Activated naive CD8-positive, alpha-beta T cell treated with anti-CD3 and anti-CD28 coated beads, Interleukin-2, amount 50 U/mL, for 24 hours (primary cell): ENCODE measurements around the gene IGFBP7.

Source experiments
- ATAC-seq: fragments of 150-1000 bp; cut with Tn5 transposase; one replicate; pipeline ENCODE4 v1.10.0; 2021
- DNase-seq: peaks from one replicate; pipeline ENCODE4 v3.0.0; 2021
- H3K27ac Mint-ChIP-seq: one replicate; pipeline ENCODE4 v1.8.0; 2021; ENCODE audit warnings: mild to moderate bottlenecking, mixed read lengths
- H3K27me3 Mint-ChIP-seq: one replicate; pipeline ENCODE4 v1.8.0; 2021; ENCODE audit warnings: mixed read lengths
- H3K36me3 Mint-ChIP-seq: one replicate; pipeline ENCODE4 v1.8.0; 2021; ENCODE audit warnings: low read depth, mixed read lengths
- H3K4me1 Mint-ChIP-seq: one replicate; pipeline ENCODE4 v1.8.0; 2021; ENCODE audit warnings: mixed read lengths
- H3K4me3 Mint-ChIP-seq: one replicate; pipeline ENCODE4 v1.8.0; 2021; ENCODE audit warnings: mild to moderate bottlenecking, moderate library complexity, mixed read lengths
- H3K9me3 Mint-ChIP-seq: one replicate; pipeline ENCODE4 v1.8.0; 2021; ENCODE audit warnings: mixed read lengths

The IGFBP7 gene

GRCh38 chr4:57114973-57115372 lies 4.8 kb upstream of the IGFBP7 start:
- no peak for DNase-seq
- H3K27ac Mint-ChIP-seq = no peak overlapping the region
- H3K27me3 Mint-ChIP-seq = peaks cover 40% of the 10 kb centered on the region
- H3K4me1 Mint-ChIP-seq = peaks cover 10% of the 10 kb centered on the region
- no peak overlapping the region for H3K4me3 Mint-ChIP-seq
- H3K9me3 Mint-ChIP-seq = no peaks in the 10 kb centered on the region
- H3K36me3 Mint-ChIP-seq = no peaks in the 10 kb centered on the region
- no peak for ATAC-seq

DNA sequence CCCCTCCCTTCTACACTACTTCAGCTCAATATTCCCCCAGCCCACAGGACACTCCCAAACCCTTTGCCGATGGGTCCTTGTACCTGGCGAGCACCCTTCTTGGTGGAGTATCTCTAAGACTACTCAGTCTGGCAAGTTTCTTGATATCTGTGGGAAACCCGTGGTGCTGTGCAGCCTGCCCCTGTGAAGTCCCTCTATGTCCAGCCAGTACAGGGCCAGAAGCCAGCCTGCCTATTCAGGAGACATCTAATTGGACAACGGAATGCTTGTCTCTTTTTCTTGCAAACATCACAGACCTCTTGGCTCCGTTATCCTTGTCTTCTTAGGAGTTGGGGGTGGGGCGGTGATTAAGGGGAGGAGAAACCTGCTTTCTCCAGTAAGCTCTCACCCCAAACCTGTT lies 3.7 kb upstream of the IGFBP7 start:
- no peak overlapping the region for H3K27ac Mint-ChIP-seq
- H3K4me3 Mint-ChIP-seq = no peak overlapping the region
- no peaks in the 10 kb centered on the region for H3K36me3 Mint-ChIP-seq
- H3K27me3 Mint-ChIP-seq = peaks cover 45% of the 10 kb centered on the region
- peaks cover 12% of the 10 kb centered on the region for H3K4me1 Mint-ChIP-seq
- ATAC-seq (no peak), DNase-seq (no peak)
- no peaks in the 10 kb centered on the region for H3K9me3 Mint-ChIP-seq

DNA sequence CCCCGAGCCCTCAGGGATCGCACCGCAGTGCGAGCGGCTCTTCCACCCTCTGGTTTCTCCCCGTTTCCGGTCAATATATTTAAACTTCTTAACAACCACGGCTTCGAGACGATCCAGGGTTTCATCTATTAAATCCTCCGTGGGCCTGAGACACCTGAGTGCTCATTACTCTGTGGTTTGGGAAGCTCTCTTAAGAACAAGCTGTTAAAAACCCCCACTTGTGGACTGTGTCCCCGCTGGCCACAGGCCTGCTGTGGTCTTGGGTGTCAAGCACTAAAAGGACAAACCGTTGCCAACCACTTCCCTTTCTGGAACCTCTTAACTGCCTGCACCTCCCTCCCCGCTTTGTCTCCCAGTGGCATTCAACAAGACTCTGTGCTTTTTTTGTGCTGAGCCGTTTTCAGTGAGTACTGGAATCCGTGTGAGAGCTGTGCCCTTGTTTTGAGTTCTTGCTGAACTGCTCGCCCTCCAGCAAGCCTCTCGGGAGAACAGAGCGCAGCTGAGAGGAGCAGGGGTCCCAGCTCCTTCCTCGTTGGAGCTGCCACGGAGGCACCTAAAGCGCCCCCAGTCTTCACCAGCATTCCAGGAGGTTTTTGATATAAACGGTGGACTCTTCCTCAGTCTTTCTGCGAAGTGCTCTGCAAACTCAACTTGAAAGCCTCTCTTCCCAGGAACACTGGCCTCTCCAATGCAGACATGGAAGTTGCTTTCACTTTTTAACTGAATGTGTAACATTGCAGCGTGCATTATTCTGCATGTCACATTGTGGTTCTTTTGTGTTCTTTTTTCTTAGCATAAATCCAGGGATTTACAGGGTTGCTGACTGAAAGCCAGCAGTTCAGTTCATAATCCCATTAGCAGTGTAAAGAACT lies 691 bp upstream of the IGFBP7 start:
- no peaks in the 10 kb centered on the region for H3K9me3 Mint-ChIP-seq
- H3K36me3 Mint-ChIP-seq = no peaks in the 10 kb centered on the region
- H3K4me1 Mint-ChIP-seq = peaks cover 12% of the 10 kb centered on the region
- H3K4me3 Mint-ChIP-seq = peak overlapping the region; percentile 77
- peaks cover 64% of the 10 kb centered on the region for H3K27me3 Mint-ChIP-seq
- peak overlapping the region; percentile 62 for H3K27ac Mint-ChIP-seq
- ATAC-seq (peak; percentile 9), DNase-seq (peak; percentile 3)

DNA sequence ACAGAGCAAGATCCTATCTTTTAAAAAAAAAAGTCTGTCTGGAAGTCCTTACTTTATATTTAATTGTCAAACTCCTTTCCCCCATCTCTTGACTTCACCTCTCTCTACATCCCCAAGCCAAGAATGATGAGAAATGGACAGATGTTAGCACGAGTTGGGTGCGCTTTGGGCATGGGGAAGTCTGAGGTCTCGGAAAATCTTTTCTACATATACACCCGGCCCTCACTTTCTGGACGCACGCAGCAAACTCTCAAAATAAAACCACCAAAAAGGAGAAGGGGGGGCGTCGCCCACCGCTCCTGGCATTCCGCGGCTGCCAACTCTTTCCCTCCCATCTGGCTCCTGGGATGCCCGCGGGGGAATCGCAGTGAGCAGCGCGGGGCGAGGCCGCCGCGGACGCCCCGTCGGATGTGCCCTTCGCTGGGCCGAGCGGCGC lies 756 bp downstream of the IGFBP7 start:
- peaks cover 61% of the 10 kb centered on the region for H3K27me3 Mint-ChIP-seq
- H3K36me3 Mint-ChIP-seq = no peaks in the 10 kb centered on the region
- DNase-seq (no peak), ATAC-seq (no peak)
- H3K9me3 Mint-ChIP-seq = no peaks in the 10 kb centered on the region
- H3K4me1 Mint-ChIP-seq = peaks cover 12% of the 10 kb centered on the region
- H3K4me3 Mint-ChIP-seq = peak overlapping the region; percentile 61
- H3K27ac Mint-ChIP-seq = no peak overlapping the region

- peaks cover 36% of the 10 kb centered on the region for H3K27me3 Mint-ChIP-seq
- no peaks in the 10 kb centered on the region for H3K36me3 Mint-ChIP-seq
- no peak overlapping the region for H3K4me3 Mint-ChIP-seq
- ATAC-seq (no peak), DNase-seq (no peak)
- no peak overlapping the region for H3K27ac Mint-ChIP-seq
- H3K9me3 Mint-ChIP-seq = no peaks in the 10 kb centered on the region
- peaks cover 10% of the 10 kb centered on the region for H3K4me1 Mint-ChIP-seq
Measured at GRCh38 chr4:57106181-57106580, 4.0 kb downstream of the IGFBP7 start.

DNA sequence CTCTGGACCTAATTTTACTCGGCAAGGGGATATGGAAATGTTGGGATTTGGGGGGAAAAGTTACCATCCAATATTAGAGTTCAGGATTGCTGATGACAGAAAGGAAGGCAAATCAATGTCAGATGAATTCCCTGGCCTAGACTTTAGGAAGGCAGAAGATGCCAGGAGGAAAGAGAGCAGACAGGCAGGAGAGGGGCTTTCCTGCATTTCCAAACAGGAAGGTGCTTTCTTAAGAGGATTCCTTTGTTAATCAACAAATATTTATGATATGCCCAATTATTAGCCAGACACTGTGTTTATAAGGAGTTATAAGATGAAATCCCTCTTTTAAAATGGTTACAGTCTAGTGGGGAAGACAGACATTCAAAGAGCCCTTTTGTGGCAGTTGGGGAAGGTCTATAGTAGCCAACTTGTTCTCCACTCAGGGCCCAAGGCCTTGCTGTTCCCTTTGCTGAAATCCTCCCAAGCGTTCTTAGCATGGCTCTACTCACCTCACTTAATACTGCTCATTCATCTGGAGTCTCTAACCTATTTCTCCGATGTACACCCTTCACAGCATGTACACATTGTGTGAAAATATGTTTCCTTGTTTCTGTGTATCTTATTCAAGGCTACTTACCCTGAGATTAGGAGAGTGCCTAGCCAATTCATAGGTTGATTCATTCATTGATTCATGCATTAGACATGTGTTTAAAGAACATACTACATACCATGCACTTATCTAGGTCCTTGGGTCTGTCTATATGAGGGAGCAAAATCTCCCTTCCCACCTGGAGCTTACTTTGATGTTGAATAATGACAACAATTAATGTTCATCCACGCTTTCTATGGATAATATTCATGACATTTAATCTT lies 5.3 kb downstream of the IGFBP7 start:
- Mint-ChIP-seq H3K27ac (no peak overlapping the region), H3K36me3 (no peaks in the 10 kb centered on the region), H3K4me1 (peaks cover 2% of the 10 kb centered on the region), H3K9me3 (no peaks in the 10 kb centered on the region), H3K27me3 (peaks cover 28% of the 10 kb centered on the region), H3K4me3 (no peak overlapping the region)
- no peak for DNase-seq
- no peak for ATAC-seq

DNA sequence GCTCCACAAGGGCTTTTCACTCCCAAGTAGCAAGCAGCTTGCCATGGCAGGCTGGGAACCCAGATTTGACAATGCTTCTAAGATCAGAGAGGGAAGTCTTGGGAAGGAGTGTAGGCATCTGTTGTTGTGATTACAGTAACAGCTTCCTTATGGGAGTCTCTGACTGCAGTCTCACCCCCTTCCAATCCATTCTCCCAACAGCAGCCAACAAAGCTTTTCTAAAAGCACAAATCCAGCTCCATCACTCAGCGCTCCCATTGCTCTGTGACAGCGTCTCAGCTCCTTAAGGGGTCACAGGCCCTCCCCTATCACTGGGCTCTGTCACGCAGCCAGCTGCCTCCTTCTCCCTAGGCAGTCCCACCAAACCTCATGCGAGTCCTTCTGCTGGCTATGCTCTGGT lies 7.1 kb downstream of the IGFBP7 start:
- H3K27me3 Mint-ChIP-seq = peaks cover 14% of the 10 kb centered on the region
- H3K4me3 Mint-ChIP-seq = no peak overlapping the region
- ATAC-seq (no peak), DNase-seq (no peak)
- H3K27ac Mint-ChIP-seq = no peak overlapping the region
- no peaks in the 10 kb centered on the region for H3K4me1 Mint-ChIP-seq
- no peaks in the 10 kb centered on the region for H3K36me3 Mint-ChIP-seq
- H3K9me3 Mint-ChIP-seq = no peaks in the 10 kb centered on the region

- ATAC-seq (no peak), DNase-seq (no peak)
- Mint-ChIP-seq H3K4me3 (no peak overlapping the region), H3K36me3 (no peaks in the 10 kb centered on the region), H3K4me1 (no peaks in the 10 kb centered on the region), H3K27ac (no peak overlapping the region), H3K27me3 (peaks cover 6% of the 10 kb centered on the region), H3K9me3 (no peaks in the 10 kb centered on the region)
Measured at GRCh38 chr4:57102050-57102624, 8.0 kb downstream of the IGFBP7 start.

GRCh38 chr4:57100979-57101651 lies 9.1 kb downstream of the IGFBP7 start:
- Mint-ChIP-seq H3K27me3 (peaks cover 3% of the 10 kb centered on the region), H3K36me3 (no peaks in the 10 kb centered on the region)

DNA sequence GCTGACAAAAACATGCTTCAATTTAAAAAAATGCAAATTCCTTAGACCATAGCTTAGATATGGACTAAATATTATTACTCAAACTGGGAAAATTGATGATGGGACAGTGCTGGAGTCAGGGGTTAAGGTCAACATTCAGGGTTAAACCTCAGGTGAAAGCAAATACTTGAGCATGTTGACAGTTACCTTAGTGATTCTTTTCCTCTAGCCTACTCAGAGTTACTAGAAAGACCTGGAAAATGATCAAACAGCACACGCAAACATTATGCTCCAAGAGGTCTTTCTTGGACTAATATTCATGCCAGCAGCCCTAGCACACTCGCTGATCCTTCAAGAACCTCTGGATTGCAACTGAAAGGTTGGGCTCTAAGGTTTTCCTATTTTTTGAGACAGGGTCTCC lies 10.8 kb downstream of the IGFBP7 start:
- H3K4me1 Mint-ChIP-seq = no peaks in the 10 kb centered on the region
- ATAC-seq = no peak

More at GRCh38 chr4:57100979-57101651, 9.1 kb downstream of the IGFBP7 start:
- H3K4me1 Mint-ChIP-seq = no peaks in the 10 kb centered on the region
- DNase-seq = no peak
- no peak for ATAC-seq
- H3K27ac Mint-ChIP-seq = no peak overlapping the region
- no peak overlapping the region for H3K4me3 Mint-ChIP-seq
- no peaks in the 10 kb centered on the region for H3K9me3 Mint-ChIP-seq

GRCh38 chr4:57098941-57099340 lies 11.2 kb downstream of the IGFBP7 start:
- ATAC-seq = no peak
- no peak for DNase-seq

More for the DNA sequence above, 10.8 kb downstream of the IGFBP7 start:
- Mint-ChIP-seq H3K4me3 (no peak overlapping the region), H3K9me3 (no peaks in the 10 kb centered on the region), H3K27me3 (peaks cover 3% of the 10 kb centered on the region), H3K36me3 (no peaks in the 10 kb centered on the region), H3K27ac (no peak overlapping the region)
- no peak for DNase-seq

DNA sequence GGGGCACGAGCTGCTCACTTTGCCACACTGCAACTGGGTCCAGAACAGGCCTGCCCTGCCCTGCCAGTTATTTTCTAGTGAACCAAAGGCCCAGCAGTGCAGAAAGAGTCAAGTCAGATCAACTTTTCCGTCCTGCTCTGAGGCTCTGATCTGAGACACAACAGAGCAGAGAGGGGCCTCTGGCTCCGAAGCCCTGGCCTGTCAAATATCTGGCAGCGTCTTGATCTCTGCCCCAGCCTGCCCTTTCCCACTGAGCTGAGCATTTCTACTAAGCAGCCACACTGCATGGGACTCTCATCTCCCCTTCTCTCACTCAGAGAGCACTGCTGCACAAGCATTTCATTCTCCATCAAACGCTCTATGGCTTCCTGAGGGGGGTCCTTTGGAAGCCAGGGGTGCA lies 11.8 kb downstream of the IGFBP7 start:
- Mint-ChIP-seq H3K4me1 (no peaks in the 10 kb centered on the region), H3K27ac (no peak overlapping the region), H3K4me3 (no peak overlapping the region), H3K27me3 (no peaks in the 10 kb centered on the region), H3K9me3 (no peaks in the 10 kb centered on the region), H3K36me3 (no peaks in the 10 kb centered on the region)
- ATAC-seq = no peak
- no peak for DNase-seq

More at GRCh38 chr4:57098941-57099340, 11.2 kb downstream of the IGFBP7 start:
- H3K36me3 Mint-ChIP-seq = no peaks in the 10 kb centered on the region
- H3K9me3 Mint-ChIP-seq = no peaks in the 10 kb centered on the region
- H3K4me3 Mint-ChIP-seq = no peak overlapping the region
- H3K4me1 Mint-ChIP-seq = no peaks in the 10 kb centered on the region
- H3K27ac Mint-ChIP-seq = no peak overlapping the region
- H3K27me3 Mint-ChIP-seq = no peaks in the 10 kb centered on the region

DNA sequence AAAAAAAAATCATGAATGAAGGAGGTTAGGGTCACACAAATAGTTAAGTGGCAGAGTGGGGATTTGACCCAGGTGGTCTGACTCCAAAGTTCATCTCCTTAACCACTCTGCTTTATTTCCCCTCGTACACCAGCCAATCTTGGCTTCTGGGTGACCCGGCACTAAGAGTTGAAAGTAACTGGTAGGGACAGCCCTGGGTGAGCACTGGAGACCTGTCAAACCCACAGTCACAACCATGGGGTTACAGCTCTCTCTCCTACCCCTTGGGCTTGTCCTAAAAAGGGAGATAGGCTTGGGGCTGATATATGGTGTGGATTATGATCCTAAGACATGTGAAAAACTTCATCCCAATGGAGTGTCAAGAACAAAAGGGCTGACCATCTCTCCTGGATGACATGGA lies 12.5 kb downstream of the IGFBP7 start:
- no peak for DNase-seq
- Mint-ChIP-seq H3K27ac (no peak overlapping the region), H3K9me3 (no peaks in the 10 kb centered on the region), H3K4me3 (no peak overlapping the region), H3K4me1 (no peaks in the 10 kb centered on the region), H3K27me3 (no peaks in the 10 kb centered on the region), H3K36me3 (no peaks in the 10 kb centered on the region)
- no peak for ATAC-seq

GRCh38 chr4:57095956-57096355 lies 14.2 kb downstream of the IGFBP7 start:
- no peak for ATAC-seq
- H3K4me3 Mint-ChIP-seq = no peak overlapping the region

More at GRCh38 chr4:57095956-57096355, 14.2 kb downstream of the IGFBP7 start:
- no peak for DNase-seq
- Mint-ChIP-seq H3K36me3 (no peaks in the 10 kb centered on the region), H3K4me1 (no peaks in the 10 kb centered on the region), H3K27me3 (no peaks in the 10 kb centered on the region), H3K9me3 (no peaks in the 10 kb centered on the region), H3K27ac (no peak overlapping the region)
